Measurements from ENCODE around the gene KMT2A.

DNA sequence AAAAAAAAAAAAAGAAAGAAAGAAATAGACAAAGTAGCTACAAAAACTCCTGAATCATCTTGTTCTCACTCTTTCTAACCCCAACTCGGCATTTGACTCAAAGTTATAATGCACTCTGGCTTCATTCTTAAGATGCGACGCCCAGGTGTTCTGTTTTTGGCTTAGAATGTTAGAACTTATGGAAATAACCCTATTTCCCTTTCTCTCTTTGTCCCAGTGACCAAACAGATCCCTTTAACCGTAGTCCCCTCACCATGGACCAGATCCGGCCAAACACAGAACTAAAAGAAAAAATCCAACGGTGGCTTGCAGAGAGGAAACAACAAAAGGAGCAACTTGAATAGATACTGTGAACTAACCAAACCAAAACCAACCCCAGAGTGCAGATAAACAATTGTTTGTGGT lies 40.2 kb upstream of the KMT2A start:
- TF ChIP-seq EP300 (IDR thresholded peaks at IDR 0.05), result no peak
- TF ChIP-seq CTCF (IDR thresholded peaks at IDR 0.05), result no peak
